ENCODE measurements around the gene SIX1. TPM values are rescaled to one million over a fixed set of nuclear protein-coding genes. Genes with fewer than 3 reads are reported as not detected.

SIX1 gene
- total RNA-seq, 2 experiments from 2014 or later: not detected

- peaks cover 63% of the 10 kb centered on the region for H3K27me3 Mint-ChIP-seq
- peaks cover 4% of the 10 kb centered on the region for H3K4me1 Mint-ChIP-seq
- no peaks in the 10 kb centered on the region for H3K36me3 Mint-ChIP-seq (ENCODE audit: low read depth)
- no peaks in the 10 kb centered on the region for H3K9me3 Mint-ChIP-seq
- DNase-seq: no peak
- ChIA-PET CTCF (no interaction called here), POLR2A (no interaction called here)
- H3K27ac Mint-ChIP-seq: no peak overlapping the region
- no peak overlapping the region for H3K4me3 Mint-ChIP-seq
These were observed 13.7 kb upstream of the SIX1 start for GRCh38 chr14:60662982-60663381.

GRCh38 chr14:60661721-60662120 is 12.4 kb upstream of the SIX1 start:
- no peak for DNase-seq
- no peak overlapping the region for H3K4me3 Mint-ChIP-seq
- ChIA-PET CTCF (no interaction called here), POLR2A (no interaction called here)
- H3K27me3 Mint-ChIP-seq: peaks cover 68% of the 10 kb centered on the region
- no peaks in the 10 kb centered on the region for H3K9me3 Mint-ChIP-seq
- no peak overlapping the region for H3K27ac Mint-ChIP-seq
- peaks cover 14% of the 10 kb centered on the region for H3K4me1 Mint-ChIP-seq
- no peaks in the 10 kb centered on the region for H3K36me3 Mint-ChIP-seq (ENCODE audit: low read depth)

GRCh38 chr14:60658909-60659585 is 9.8 kb upstream of the SIX1 start:
- no peak for DNase-seq
- Mint-ChIP-seq H3K27me3 (peaks cover 81% of the 10 kb centered on the region), H3K27ac (no peak overlapping the region), H3K4me3 (no peak overlapping the region), H3K9me3 (no peaks in the 10 kb centered on the region), H3K4me1 (peaks cover 30% of the 10 kb centered on the region), H3K36me3 (ENCODE audit: low read depth) (peaks cover 7% of the 10 kb centered on the region)
- ChIA-PET POLR2A (no interaction called here), CTCF (no interaction called here)

- Mint-ChIP-seq H3K9me3 (no peaks in the 10 kb centered on the region), H3K36me3 (ENCODE audit: low read depth) (peaks cover 10% of the 10 kb centered on the region), H3K4me3 (peak overlapping the region; percentile 78), H3K4me1 (peaks cover 36% of the 10 kb centered on the region), H3K27ac (peak overlapping the region; percentile 1), H3K27me3 (peaks cover 83% of the 10 kb centered on the region)
- no peak for DNase-seq
- CTCF ChIA-PET: no interaction called here
- POLR2A ChIA-PET: no interaction called here
These were observed 9.0 kb upstream of the SIX1 start for GRCh38 chr14:60658211-60658690.

GRCh38 chr14:60657456-60658210 is 8.4 kb upstream of the SIX1 start:
- Mint-ChIP-seq H3K4me1 (peaks cover 37% of the 10 kb centered on the region), H3K9me3 (no peaks in the 10 kb centered on the region), H3K4me3 (peak overlapping the region; percentile 78), H3K36me3 (ENCODE audit: low read depth) (peaks cover 10% of the 10 kb centered on the region), H3K27me3 (peaks cover 83% of the 10 kb centered on the region), H3K27ac (peak overlapping the region; percentile 46)
- ChIA-PET CTCF (interaction anchor here (0.6 to 1.6 kb wide), 3 partner anchors 10 to 372 kb away, joined by 3 to 4 read pairs (median 3); no protein-coding TSS in a partner anchor), POLR2A (no interaction called here)
- no peak for DNase-seq

GRCh38 chr14:60656686-60657455 is 7.6 kb upstream of the SIX1 start:
- peaks cover 44% of the 10 kb centered on the region for H3K4me1 Mint-ChIP-seq
- H3K4me3 Mint-ChIP-seq: peak overlapping the region; percentile 78
- peaks cover 10% of the 10 kb centered on the region for H3K36me3 Mint-ChIP-seq (ENCODE audit: low read depth)
- POLR2A ChIA-PET: no interaction called here
- no peaks in the 10 kb centered on the region for H3K9me3 Mint-ChIP-seq
- CTCF ChIA-PET: interaction anchor here (0.6 to 1.6 kb wide), 4 partner anchors 11 to 562 kb away, joined by 3 to 4 read pairs (median 3); no protein-coding TSS in a partner anchor
- H3K27me3 Mint-ChIP-seq: peaks cover 87% of the 10 kb centered on the region
- no peak for DNase-seq
- peak overlapping the region; percentile 46 for H3K27ac Mint-ChIP-seq

GRCh38 chr14:60655898-60656685 is 6.8 kb upstream of the SIX1 start:
- Mint-ChIP-seq H3K4me3 (peak overlapping the region; percentile 63), H3K36me3 (ENCODE audit: low read depth) (peaks cover 10% of the 10 kb centered on the region), H3K27ac (peak overlapping the region; percentile 50), H3K4me1 (peaks cover 49% of the 10 kb centered on the region), H3K9me3 (no peaks in the 10 kb centered on the region), H3K27me3 (peaks cover 89% of the 10 kb centered on the region)
- ChIA-PET CTCF (interaction anchor here (0.8 to 1.6 kb wide), 4 partner anchors 12 to 563 kb away, joined by 3 to 4 read pairs (median 3); no protein-coding TSS in a partner anchor), POLR2A (no interaction called here)
- DNase-seq: no peak

GRCh38 chr14:60655119-60655897 is 6.0 kb upstream of the SIX1 start:
- Mint-ChIP-seq H3K4me1 (peaks cover 50% of the 10 kb centered on the region), H3K9me3 (no peaks in the 10 kb centered on the region), H3K27ac (peak overlapping the region; percentile 50), H3K4me3 (peak overlapping the region; percentile 9), H3K27me3 (peaks cover 96% of the 10 kb centered on the region), H3K36me3 (ENCODE audit: low read depth) (peaks cover 10% of the 10 kb centered on the region)
- DNase-seq: no peak
- ChIA-PET POLR2A (no interaction called here), CTCF (interaction anchor here (0.8 kb wide), 1 partner anchor 18 kb away, joined by 3 read pairs; no protein-coding TSS in a partner anchor)

- peaks cover 58% of the 10 kb centered on the region for H3K4me1 Mint-ChIP-seq
- POLR2A ChIA-PET: no interaction called here
- no peak for DNase-seq
- H3K4me3 Mint-ChIP-seq: no peak overlapping the region
- H3K36me3 Mint-ChIP-seq (ENCODE audit: low read depth): peaks cover 10% of the 10 kb centered on the region
- CTCF ChIA-PET: no interaction called here
- no peaks in the 10 kb centered on the region for H3K9me3 Mint-ChIP-seq
- peaks cover 98% of the 10 kb centered on the region for H3K27me3 Mint-ChIP-seq
- H3K27ac Mint-ChIP-seq: no peak overlapping the region
These were observed 5.1 kb upstream of the SIX1 start for GRCh38 chr14:60654334-60654821.

GRCh38 chr14:60653701-60654161 is 4.5 kb upstream of the SIX1 start:
- POLR2A ChIA-PET: no interaction called here
- H3K36me3 Mint-ChIP-seq (ENCODE audit: low read depth): peaks cover 10% of the 10 kb centered on the region
- no peak overlapping the region for H3K4me3 Mint-ChIP-seq
- H3K9me3 Mint-ChIP-seq: no peaks in the 10 kb centered on the region
- no peak overlapping the region for H3K27ac Mint-ChIP-seq
- CTCF ChIA-PET: interaction anchor here (1.3 kb wide), 1 partner anchor 16 kb away, joined by 6 read pairs; no protein-coding TSS in a partner anchor
- peaks cover 58% of the 10 kb centered on the region for H3K4me1 Mint-ChIP-seq
- peaks cover 97% of the 10 kb centered on the region for H3K27me3 Mint-ChIP-seq
- no peak for DNase-seq

Data from activated CD4-positive, alpha-beta T cell treated with anti-CD3 and anti-CD28 coated beads, Interleukin-2, amount 10 ng/mL, durations not matched to agents 7 days and 5 days (primary cell).